H1 (cell line): Measurements from ENCODE around the gene OBSL1. TPM values are rescaled to one million over a fixed set of nuclear protein-coding genes. Genes with fewer than 3 reads are reported as not detected.

Source experiments
- CHD1 ChIP-seq: IDR thresholded peaks from 2 replicates; pipeline ENCODE4 v1.6.1; 2012; ENCODE audit warnings: low read depth, low read length, improper control_type of control experiment
- SUZ12 ChIP-seq: fragments of 200-600 bp; sonication (generic); IDR thresholded peaks from 2 replicates; pipeline ENCODE4 v1.6.1; 2012; ENCODE audit warnings: mild to moderate bottlenecking, inconsistent platforms, low read length, moderate library complexity, mixed read lengths
- TAF7 ChIP-seq: optimal IDR thresholded peaks from 2 replicates; pipeline ENCODE3; 2011; ENCODE audit warnings: low read depth, mild to moderate bottlenecking, inconsistent platforms, low read length, moderate library complexity, borderline replicate concordance
- polyA plus RNA-seq, 7 experiments: library from polyadenylated mRNA; depleted of rRNA in 3 of 7; stranded (reverse) in 5 of 7; unstranded in 2 of 7; fragments of >200 nt in 5 of 7; fragments of 200-250 nt in 2 of 7; gene quantifications; 1 replicate in 5 of 7; 2 replicates in 1 of 7; 4 replicates in 1 of 7; pipeline versions ENCODE4 v1.2.1 to v1.2.3, GENCODE V29; 2011 to 2013; ENCODE audit warnings: missing spikeins in 2 of 7, mixed read lengths in 2 of 7
- total RNA-seq: library from RNA; stranded (reverse); fragmentation: NEBNext Ultra II Directional; extraction: Animal tissue kit (Norgen Biotek cat#: 25700); gene quantifications from 2 replicates; pipeline ENCODE4 v1.2.1, GENCODE V29; 2021
- TF ChIP-seq, protein P1 (sequence below), 3 experiments: IDR thresholded peaks; 1 replicate in 2 of 3; 2 replicates in 1 of 3; pipeline versions ENCODE4 v1.5.1 to v1.6.1; 2011; ENCODE audit warnings: low read length in 3 of 3, mild to moderate bottlenecking in 3 of 3, inconsistent platforms in 2 of 3, low read depth in 1 of 3, moderate library complexity in 1 of 3; ENCODE audit not compliant: insufficient read depth in 1 of 3; ENCODE audit errors: control extremely low read depth in 1 of 3
- TF ChIP-seq, protein P2 (sequence below): IDR thresholded peaks from 2 replicates; pipeline ENCODE4 v1.6.1; 2011; ENCODE audit warnings: low read depth, mild to moderate bottlenecking, low read length; ENCODE audit not compliant: insufficient read depth
- TF ChIP-seq, protein P3 (sequence below): IDR thresholded peaks from 2 replicates; pipeline ENCODE4 v1.6.1; 2011; ENCODE audit warnings: low read length, improper control_type of control experiment

OBSL1 gene
- total and polyA plus RNA-seq, 2 of the 8 experiments (the other 6 are each of a cell fraction or from before 2014, with no cell fraction given) = 116 to 127 TPM

DNA sequence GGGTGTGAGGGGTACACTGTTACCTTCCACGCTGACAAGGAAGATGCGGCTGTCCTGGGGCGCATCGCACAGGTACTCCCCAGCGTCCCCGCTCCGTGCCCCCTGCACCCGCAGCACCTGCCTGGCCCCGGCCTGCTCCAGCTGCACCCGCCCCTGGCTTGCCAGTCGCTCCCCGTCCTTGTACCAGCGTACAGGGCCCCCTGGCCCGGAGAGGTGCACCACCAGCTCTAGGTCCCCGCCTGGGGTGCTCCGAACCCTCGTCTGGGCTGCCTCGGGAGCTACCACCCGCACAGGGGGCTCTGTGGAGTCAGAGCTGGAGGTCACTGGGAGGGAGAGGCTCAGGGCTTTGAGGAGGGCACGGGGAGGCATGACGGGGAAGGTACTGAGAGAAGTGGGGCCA lies 14.0 kb downstream of the OBSL1 start (continued):
- TF ChIP-seq, protein P1, sequence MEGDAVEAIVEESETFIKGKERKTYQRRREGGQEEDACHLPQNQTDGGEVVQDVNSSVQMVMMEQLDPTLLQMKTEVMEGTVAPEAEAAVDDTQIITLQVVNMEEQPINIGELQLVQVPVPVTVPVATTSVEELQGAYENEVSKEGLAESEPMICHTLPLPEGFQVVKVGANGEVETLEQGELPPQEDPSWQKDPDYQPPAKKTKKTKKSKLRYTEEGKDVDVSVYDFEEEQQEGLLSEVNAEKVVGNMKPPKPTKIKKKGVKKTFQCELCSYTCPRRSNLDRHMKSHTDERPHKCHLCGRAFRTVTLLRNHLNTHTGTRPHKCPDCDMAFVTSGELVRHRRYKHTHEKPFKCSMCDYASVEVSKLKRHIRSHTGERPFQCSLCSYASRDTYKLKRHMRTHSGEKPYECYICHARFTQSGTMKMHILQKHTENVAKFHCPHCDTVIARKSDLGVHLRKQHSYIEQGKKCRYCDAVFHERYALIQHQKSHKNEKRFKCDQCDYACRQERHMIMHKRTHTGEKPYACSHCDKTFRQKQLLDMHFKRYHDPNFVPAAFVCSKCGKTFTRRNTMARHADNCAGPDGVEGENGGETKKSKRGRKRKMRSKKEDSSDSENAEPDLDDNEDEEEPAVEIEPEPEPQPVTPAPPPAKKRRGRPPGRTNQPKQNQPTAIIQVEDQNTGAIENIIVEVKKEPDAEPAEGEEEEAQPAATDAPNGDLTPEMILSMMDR (IDR thresholded peaks at IDR 0.05; ENCODE audit: control extremely low read depth in 1 of 3, insufficient read depth in 1 of 3, low read depth in 1 of 3, low read length in 3 of 3) = no peak
- TF ChIP-seq TAF7 = no peak
- TF ChIP-seq CHD1 = no peak
- TF ChIP-seq SUZ12 = no peak
- TF ChIP-seq, protein P2, sequence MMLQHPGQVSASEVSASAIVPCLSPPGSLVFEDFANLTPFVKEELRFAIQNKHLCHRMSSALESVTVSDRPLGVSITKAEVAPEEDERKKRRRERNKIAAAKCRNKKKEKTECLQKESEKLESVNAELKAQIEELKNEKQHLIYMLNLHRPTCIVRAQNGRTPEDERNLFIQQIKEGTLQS = no peak
- TF ChIP-seq, protein P3, sequence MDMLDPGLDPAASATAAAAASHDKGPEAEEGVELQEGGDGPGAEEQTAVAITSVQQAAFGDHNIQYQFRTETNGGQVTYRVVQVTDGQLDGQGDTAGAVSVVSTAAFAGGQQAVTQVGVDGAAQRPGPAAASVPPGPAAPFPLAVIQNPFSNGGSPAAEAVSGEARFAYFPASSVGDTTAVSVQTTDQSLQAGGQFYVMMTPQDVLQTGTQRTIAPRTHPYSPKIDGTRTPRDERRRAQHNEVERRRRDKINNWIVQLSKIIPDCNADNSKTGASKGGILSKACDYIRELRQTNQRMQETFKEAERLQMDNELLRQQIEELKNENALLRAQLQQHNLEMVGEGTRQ = no peak
